Activated T-helper 1 cell treated with anti-CD3 and anti-CD28 coated beads, Interleukin-2, amount 50 U/mL, for 16 hours (primary cell): ENCODE data around the gene SOCS6.
"Not testable (repeated sequence)": the region's sequence is repeated elsewhere in the genome, so short reads cannot be mapped to it uniquely, and the experiment has no call there.

ENCODE experiments used
- DNase-seq, 2 donors: peaks; one replicate each; pipeline ENCODE4 v3.0.0-alpha.2; 2020; ENCODE audit warnings: low read depth in 1 of 2, low spot score in 1 of 2

SOCS6 gene

GRCh38 chr18:70354771-70355170 lies 65.9 kb downstream of the SOCS6 start:
- no peak for DNase-seq

GRCh38 chr18:70355620-70356385 lies 67.0 kb downstream of the SOCS6 start:
- DNase-seq: no peak

DNA sequence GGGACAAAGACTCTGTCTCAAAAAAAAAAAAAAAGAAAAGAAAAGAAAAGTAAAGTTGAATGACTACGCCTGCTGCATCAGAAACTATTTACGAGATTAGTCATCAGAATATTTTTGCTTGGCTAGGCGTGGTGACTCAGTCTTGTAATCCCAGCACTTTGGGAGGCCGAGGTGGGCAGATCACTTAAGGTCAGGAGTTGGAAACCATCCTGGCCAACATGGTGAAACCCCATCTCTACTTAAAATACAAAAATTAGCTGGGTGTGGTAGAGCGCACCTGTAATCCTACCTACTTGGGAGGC lies 69.2 kb downstream of the SOCS6 start:
- not testable (repeated sequence) for DNase-seq

DNA sequence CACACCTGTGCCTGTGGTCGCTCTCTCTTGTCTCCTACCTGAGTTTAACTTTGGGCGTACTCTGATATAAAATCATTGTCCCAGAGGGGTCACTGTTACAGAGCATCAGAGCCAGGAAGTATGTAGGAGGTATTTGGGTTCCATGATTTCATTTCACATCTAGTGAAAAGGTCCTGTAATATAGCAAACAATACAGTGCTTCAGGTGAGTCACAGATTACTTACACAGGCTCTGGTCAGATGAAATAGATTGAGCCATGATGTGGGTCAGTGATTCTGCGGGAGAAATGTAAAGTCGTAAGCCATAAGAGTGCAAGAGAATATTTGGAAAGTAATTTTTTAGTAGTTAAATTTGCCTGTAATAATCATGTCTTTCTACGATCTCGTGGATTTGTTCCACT lies 70.2 kb downstream of the SOCS6 start:
- DNase-seq: no peak

GRCh38 chr18:70362258-70362657 lies 73.4 kb downstream of the SOCS6 start:
- DNase-seq: no peak

DNA sequence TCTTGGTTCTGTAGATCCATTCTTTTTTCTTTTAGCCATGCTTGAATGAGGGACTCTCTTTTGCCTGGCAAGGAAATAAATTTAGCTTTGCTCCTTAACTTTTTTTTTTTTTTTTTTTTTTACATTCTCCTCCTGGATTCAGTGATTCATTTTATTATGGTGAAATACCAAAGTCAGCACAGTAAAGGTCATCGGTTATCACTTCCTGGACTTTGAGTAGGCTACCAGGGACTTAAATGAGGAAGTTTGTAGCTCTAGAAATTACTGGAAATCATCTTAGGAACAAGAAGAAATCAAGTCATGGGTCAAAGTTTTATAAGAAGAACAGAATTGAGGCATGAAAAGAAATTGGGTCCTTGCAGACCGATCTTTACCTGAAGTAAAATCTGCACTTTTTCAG lies 75.0 kb downstream of the SOCS6 start:
- no peak for DNase-seq

DNA sequence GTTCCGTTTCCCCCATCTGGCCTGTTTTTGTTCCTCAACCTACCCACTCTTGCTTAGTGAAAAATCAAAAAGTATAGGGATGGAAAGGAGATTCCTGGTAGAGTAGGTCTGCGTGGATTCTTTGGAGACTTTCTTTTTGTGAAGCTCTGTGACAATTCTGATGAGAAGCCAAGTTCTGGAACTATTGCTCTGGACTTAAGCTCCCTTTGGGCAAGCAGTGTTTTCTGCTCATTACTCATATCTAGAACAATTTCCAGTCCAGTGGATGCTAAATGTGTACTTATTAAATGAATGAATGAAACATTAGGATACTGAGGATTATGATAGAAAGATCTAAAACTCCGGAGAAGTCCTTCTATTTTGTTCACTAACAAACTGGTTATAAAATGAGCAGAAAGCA lies 76.5 kb downstream of the SOCS6 start:
- no peak for DNase-seq

GRCh38 chr18:70366174-70366573 lies 77.3 kb downstream of the SOCS6 start:
- DNase-seq: no peak

DNA sequence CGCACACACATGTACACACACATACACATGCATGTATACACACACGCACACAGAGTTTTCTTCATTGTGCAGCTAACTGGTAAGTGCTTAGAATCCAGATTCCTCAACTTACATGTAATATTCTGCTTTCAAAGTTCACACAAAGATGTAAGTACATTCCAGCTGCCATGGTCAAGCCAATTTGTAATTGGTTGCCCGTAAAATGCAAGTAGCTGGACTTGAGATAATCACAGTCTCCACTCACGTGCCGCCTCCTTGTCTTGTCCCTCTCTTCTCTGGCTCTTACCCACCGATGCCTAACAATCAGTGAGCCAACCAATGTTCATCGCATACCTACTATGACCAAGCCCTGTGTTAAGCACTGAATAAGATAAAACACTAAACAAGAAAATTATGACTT lies 77.8 kb downstream of the SOCS6 start:
- DNase-seq: no peak

DNA sequence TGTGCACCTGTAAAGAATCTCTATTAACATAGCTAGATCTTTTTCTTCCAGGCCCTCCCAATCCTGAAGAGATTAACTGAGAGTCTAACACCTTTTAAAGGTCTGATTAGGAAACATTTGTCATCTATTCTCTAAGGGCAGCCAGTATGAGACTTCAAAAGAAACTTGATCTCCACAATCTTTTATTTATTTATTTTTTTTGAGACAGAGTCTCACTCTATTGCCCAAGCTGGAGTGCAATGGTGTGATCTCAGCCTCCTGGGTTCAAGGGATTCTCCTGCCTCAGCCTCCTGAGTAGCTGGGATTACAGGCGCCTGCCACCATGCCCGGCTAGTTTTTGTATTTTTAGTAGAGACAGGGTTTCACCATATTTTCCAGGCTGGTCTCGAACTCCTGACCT lies 78.5 kb downstream of the SOCS6 start:
- not testable (repeated sequence) for DNase-seq

DNA sequence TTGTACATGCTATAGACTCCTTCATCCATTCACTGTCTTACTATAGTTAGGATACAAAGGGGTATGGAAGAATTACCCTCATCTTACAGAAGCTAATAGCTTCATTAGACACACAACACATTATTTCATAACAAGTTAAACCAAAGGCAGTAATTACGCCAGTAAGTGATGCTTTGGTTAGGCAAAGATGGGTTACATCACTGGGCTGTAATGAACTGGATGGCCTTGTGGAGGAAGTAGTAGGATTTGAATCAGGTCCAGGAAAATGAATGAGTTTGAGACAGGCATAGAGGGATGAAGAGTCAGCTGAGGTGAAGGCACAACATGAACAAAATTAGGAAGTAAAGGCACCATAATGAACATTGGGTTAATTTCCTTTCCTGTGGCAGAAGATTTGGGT lies 80.1 kb downstream of the SOCS6 start:
- no peak for DNase-seq

DNA sequence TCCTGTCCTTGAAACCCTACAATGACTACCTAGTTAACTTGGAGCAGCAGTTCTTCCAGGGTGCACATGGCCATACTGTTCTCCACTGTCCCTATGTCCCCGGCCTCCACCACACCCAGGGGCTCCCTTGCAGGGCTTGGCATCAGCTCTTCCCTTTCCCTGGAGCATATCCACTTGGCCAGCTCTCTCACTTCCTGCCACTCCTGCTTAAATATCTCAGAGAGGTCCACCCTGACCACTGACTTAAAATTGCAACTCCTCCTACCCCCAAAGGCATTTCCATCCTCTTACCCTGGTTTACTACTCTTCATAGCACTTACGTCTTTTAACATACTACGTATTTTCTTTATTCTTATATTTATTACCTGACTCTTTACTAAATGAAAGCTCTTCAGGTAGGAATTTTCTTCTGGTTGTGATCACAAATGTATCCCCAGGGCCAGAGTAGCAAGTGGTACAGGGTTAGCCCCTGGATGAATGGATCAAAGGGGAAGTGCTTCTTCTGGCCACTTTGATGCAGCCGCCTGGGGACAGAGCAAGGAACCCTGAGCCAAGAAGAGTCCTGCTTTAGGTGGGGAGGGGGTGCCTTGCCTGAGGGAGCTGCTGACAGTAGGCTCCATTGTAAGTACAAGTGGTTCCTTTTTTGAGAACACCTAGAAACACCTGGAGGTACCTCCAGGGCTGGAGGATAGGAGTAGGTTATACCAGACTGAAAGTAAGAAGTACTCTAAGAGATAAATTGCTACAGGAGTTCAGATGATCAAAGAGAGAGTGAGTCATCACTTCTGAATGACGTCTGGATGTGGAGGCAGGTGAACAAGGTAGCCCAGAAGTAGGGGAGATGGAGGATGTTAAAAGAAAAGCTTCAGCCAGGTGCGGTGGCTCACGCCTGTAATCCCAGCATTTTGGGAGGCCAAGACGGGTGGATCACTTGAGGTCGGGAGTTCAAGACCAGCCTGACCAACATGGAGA lies 82.2 kb downstream of the SOCS6 start:
- no peak for DNase-seq

DNA sequence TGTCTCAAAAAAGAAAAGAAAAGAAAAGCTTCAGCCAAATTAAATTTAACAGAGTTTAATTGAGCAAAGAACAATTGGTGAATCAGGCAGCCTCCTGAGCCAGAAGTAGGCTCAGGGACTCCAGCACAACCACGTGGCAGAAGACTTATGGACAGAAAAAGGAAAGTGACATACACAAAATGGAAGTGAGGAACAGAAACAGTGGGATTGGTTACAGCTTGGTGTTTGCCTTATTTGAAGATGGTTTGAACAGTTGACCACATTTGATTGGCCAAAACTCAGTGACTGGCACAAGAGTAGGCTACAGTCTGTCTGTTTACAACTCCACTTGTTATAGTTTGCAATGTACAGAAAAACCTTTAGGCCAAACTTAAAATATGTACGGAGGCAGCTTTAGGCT lies 83.1 kb downstream of the SOCS6 start:
- DNase-seq: no peak

- no peak for DNase-seq
Measured at GRCh38 chr18:70372450-70373041, 83.7 kb downstream of the SOCS6 start.

- DNase-seq: no peak
Measured at GRCh38 chr18:70373042-70373519, 84.2 kb downstream of the SOCS6 start.

- no peak for DNase-seq
Measured at GRCh38 chr18:70374154-70374553, 85.3 kb downstream of the SOCS6 start.

DNA sequence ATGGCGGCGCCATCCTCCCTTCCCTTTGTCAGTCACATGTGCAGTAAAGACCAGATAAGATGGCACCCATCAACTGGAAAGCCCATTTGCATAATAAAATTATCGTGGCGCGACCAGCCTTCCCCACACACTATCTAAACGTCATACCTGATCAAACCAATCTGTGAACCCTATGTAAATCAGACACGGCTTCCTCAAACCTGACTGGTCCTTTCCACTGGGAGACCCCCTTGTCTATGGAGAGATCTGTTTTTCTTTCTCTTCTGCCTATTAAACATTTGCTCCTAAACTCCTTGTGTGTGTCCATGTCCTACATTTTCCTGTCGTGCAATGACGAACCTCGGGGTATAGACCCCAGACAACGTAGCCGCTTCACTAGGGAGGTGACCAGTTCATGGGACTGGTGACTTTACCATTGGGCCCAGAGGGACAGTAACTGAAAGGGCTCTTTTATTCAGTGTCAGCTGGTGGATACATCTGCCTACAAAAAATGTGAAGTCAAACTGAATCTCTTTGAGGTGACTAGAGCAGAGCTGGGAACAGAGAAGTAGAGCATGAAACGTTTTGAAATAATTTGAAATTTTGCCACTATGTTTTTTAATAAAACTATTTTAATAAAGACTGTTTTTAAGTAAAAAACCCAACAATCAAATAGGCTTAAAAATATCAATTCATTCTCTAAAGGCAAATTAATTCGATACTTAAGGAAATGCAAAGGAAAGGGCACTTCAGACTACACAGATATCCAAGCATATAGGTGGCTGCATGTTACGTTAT lies 87.5 kb downstream of the SOCS6 start:
- DNase-seq: no peak

GRCh38 chr18:70376914-70377258 lies 88.0 kb downstream of the SOCS6 start:
- no peak for DNase-seq

DNA sequence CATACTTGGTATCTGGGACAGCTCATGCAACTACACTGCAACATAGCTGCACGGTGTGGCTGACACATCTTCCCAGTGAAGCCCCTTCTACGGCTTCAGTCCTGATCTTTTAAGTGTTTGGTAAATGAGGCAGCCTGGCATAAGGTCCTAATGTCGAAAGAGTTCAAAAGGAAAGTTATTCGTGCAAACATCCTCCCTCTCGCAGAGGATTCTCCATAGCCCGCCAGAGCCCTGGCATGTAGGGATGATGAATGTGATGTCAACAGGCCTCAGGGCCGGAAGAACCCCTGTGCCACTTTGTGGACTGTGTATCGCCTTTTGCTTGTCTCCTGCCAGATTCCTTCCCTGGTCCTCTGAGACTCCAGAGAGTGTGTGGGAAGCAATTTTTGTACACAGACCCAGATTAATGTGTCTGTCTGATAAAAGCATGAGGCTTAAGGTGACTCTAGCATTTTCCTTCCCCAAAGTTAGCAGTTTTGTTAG lies 88.5 kb downstream of the SOCS6 start:
- DNase-seq: no peak

DNA sequence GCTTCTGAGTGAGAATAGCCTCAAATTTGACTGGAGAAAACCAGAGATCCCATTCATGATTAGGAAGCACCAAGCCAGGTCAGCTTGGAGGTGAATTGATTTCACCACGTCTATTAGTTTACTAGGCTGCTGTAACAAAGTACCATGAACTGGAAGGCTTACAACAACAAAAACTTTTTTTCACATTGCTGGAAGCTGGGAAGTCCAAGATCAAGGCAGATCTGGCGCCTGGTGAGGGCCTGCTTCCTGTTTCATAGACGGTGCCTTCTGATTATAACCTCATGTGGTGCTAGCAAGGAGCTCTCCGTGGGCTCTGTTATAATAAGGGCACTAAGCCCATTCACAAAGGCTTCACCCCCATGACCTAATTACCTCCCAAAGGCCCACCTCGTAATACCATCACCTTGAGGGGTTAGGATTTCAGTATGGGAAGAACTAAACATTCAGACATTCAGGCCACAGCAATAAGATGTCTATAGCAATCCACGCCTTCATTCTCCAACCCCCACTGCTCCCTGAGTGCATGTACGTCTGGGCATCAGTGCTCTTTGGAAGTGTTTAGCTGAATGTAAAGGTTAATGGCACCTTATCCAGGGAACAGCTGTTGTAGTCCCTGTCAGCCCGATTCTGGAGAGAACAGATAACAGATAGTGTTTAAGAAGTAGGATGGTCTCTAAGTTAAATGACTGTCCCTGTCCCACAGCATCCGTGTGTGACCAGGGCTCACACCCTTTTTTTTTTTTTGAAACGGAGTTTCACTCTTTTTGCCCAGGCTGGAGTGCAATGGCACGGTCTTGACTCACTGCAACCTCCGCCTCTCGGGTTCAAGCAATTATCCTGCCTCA lies 89.2 kb downstream of the SOCS6 start:
- DNase-seq: no peak
